H1 (cell line): Measurements from ENCODE around the gene HOXC11. TPM values are rescaled to one million over a fixed set of nuclear protein-coding genes. Genes with fewer than 3 reads are reported as not detected.
A peak's percentile ranks its signal among the peaks of the same experiment; 100 is the strongest.

Experiments
- CBX5 ChIP-seq: fragments of 300-800, 300-1000 bp; sonication (generic); IDR thresholded peaks from 2 replicates; pipeline ENCODE4 v1.7.1; 2016; ENCODE audit warnings: antibody characterized with exemption, low read length, low read depth
- CREB1 ChIP-seq: IDR thresholded peaks from 2 replicates; pipeline ENCODE4 v1.6.1; 2012; ENCODE audit warnings: inconsistent platforms
- EZH2 ChIP-seq: fragments of 200-600 bp; sonication (generic); IDR thresholded peaks from 2 replicates; pipeline ENCODE4 v1.7.1; 2012; ENCODE audit warnings: low read depth, mild to moderate bottlenecking, moderate library complexity, low read length, inconsistent platforms; ENCODE audit not compliant: severe bottlenecking
- GTF2F1 ChIP-seq: IDR thresholded peaks from 2 replicates; pipeline ENCODE4 v1.6.1; 2012; ENCODE audit warnings: low read depth, low read length, improper control_type of control experiment, borderline replicate concordance
- JUND ChIP-seq: IDR thresholded peaks from 2 replicates; pipeline ENCODE4 v1.6.1; 2011; ENCODE audit warnings: mild to moderate bottlenecking, improper control_type of control experiment, low read length
- MAX ChIP-seq: IDR thresholded peaks from 2 replicates; pipeline ENCODE4 v1.6.1; 2012; ENCODE audit warnings: inconsistent platforms
- POU5F1 ChIP-seq: IDR thresholded peaks from 2 replicates; pipeline ENCODE4 v1.6.1; 2011; ENCODE audit warnings: low read depth, mild to moderate bottlenecking, low read length, moderate library complexity
- SP1 ChIP-seq: IDR thresholded peaks from 2 replicates; pipeline ENCODE4 v1.6.1; 2011; ENCODE audit warnings: low read depth, low read length
- SRF ChIP-seq: IDR thresholded peaks from 2 replicates; pipeline ENCODE4 v1.6.1; 2011; ENCODE audit warnings: mild to moderate bottlenecking, low read depth, low read length, moderate library complexity
- SUZ12 ChIP-seq: fragments of 200-600 bp; sonication (generic); IDR thresholded peaks from 2 replicates; pipeline ENCODE4 v1.6.1; 2012; ENCODE audit warnings: mild to moderate bottlenecking, inconsistent platforms, low read length, moderate library complexity, mixed read lengths
- polyA plus RNA-seq, 7 experiments: library from polyadenylated mRNA; depleted of rRNA in 3 of 7; stranded (reverse) in 5 of 7; unstranded in 2 of 7; fragments of >200 nt in 5 of 7; fragments of 200-250 nt in 2 of 7; gene quantifications; 1 replicate in 5 of 7; 2 replicates in 1 of 7; 4 replicates in 1 of 7; pipeline versions ENCODE4 v1.2.1 to v1.2.3, GENCODE V29; 2011 to 2013; ENCODE audit warnings: missing spikeins in 2 of 7, mixed read lengths in 2 of 7
- total RNA-seq: library from RNA; stranded (reverse); fragmentation: NEBNext Ultra II Directional; extraction: Animal tissue kit (Norgen Biotek cat#: 25700); gene quantifications from 2 replicates; pipeline ENCODE4 v1.2.1, GENCODE V29; 2021

HOXC11 gene
- total and polyA plus RNA-seq, 2 of the 8 experiments (the other 6 are each of a cell fraction or from before 2014, with no cell fraction given) = not detected

GRCh38 chr12:54025499-54026405 lies 52.8 kb downstream of the HOXC11 start (continued):
- peak; percentile 66 for TF ChIP-seq EZH2
- no peak for TF ChIP-seq MAX
- no peak for TF ChIP-seq CBX5
- TF ChIP-seq JUND = no peak
- no peak for TF ChIP-seq CREB1
- TF ChIP-seq SP1 = no peak
- TF ChIP-seq POU5F1 = no peak
- TF ChIP-seq SRF = no peak
- TF ChIP-seq SUZ12 = peak; percentile 15
- no peak for TF ChIP-seq GTF2F1
